ENCODE results near the gene ARHGAP18.

ARHGAP18 gene

DNA sequence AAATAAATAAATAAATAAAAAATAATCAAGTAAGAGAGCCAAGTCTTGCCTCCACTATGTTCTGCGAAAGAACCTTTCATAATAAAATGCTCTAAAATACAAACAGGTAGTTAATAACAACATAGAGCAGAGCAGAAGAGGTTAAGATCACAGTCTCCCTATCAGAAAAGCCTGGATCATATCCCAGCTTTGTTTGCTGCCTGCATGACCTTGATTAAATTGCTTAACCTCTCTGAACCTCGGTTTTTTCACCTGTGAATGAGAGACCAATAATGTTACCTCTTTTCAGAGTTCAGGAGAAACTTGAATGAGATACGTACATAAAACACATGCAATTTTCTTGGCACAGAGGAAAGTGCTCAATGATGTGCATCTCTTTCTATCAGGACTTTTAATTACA, 44.4 kb downstream of the ARHGAP18 start:
- no peak for DNase-seq

DNA sequence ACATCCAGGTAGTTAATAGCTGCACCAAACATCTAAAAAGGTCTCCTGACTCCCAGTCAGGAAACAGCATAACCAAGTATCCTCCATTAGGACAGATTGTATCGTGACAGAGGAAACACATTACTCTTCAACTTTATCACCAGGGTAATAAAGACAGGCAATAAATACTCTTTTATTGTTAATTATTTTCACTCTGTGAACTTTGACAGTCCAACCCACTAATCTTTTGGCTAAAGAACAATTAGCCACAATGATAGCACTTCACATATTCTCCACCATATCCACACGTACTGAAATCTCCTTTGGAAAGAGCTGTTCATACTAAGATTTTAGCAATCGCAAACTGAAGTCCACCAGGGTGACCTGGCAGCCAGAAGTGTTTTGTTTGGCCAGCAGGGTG, 46.4 kb downstream of the ARHGAP18 start:
- no peak for DNase-seq

DNA sequence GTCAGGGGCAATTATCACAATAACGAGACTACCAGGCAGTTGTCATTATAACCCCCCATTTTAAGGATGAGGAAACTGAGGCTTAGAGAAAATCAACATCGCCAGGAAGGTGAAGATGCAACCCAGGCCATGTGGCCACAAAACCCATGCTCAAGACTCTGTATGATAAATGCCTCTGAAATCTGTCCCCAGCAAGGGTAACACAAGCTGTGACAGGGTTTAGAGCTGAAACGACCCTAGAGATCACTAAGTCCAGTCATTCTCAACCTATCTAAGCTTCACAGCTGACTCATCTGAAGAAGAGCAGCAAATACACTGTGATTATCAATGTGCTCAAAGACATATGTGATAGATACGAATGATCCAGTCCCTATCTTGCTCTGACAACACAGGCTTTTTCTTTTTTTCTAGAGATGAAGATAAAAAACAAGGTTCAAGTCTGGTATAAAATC, 47.0 kb downstream of the ARHGAP18 start:
- no peak for DNase-seq

GRCh38 chr6:129662406-129662766, 47.6 kb downstream of the ARHGAP18 start:
- no peak for DNase-seq

GRCh38 chr6:129661536-129662405, 48.2 kb downstream of the ARHGAP18 start:
- DNase-seq: no peak

- no peak for DNase-seq
Measured at GRCh38 chr6:129660346-129660676, 49.7 kb downstream of the ARHGAP18 start.

DNA sequence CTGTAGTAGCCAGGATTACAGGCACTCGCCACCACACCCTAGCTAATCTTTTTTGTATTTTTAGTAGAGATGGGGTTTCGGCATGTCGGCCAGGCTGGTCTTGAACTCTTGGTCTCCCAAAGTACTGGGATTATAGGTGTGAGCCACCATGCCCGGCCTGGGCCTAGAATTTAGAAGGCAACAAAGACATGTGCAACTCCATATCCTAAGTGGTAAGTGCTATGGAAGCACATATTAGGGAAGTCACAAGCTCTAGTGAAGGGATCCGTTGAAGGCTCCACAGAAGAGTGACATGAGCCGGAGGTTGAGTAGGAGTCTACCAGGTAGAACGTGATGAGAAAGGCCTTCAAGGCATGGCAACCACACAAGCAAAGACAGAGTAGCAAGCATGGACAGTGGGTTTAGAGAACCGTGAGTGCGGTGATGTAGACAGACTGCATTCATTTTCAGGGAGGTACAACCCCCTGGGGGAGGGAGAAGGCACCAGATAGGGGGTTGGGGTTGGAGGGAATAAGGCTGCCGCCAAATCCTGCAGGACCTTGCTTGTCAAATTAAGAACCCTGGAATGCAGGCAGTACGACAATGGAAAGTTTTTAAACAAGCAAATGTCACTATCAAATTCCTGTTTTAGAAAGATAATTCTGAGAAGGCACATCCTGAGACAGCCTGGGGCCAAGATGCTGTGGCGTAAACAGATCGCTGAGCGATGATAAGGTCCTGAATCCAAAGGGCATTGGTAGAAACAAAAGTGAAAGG, 50.2 kb downstream of the ARHGAP18 start:
- no peak for DNase-seq

DNA sequence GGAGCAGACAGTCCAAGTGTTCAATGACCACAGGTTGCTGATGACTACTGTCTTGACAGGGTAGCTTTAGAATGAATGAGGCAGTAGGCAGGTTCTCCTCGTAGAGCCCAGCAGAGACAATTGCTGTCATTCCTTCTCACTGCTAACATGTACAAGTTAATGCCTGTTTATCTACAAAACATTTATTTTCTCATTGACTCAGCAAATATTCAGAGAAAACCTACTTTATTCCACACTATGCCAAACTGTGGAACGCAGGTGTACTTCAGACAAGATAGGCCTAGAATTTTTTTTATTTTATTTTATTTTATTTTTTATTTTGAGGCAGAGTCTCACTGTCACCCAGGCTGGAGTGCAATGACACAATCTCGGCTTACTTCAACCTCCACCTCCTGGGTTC, 50.8 kb downstream of the ARHGAP18 start:
- DNase-seq: no peak

- no peak for DNase-seq
Measured at GRCh38 chr6:129657483-129657882, 52.5 kb downstream of the ARHGAP18 start.

DNA sequence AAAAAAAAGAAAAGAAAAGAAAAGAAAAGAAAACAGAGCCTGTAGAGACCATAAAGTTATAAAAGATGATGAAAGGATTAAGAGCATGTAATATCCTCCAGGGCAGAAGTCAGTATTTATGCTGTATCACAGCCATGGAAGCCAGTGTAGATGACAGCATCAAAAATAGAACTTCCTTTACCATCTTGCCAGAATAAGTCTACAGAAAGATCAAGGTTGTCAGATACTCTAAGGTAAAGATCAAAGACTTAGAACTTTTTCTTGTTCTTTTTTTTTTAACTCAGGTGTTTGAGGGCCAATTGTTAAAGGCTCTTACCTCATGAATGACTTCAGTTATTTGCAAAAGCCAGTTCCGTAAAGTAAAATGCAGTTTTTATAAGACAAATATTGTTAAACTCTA, 54.6 kb downstream of the ARHGAP18 start:
- no peak for DNase-seq

DNA sequence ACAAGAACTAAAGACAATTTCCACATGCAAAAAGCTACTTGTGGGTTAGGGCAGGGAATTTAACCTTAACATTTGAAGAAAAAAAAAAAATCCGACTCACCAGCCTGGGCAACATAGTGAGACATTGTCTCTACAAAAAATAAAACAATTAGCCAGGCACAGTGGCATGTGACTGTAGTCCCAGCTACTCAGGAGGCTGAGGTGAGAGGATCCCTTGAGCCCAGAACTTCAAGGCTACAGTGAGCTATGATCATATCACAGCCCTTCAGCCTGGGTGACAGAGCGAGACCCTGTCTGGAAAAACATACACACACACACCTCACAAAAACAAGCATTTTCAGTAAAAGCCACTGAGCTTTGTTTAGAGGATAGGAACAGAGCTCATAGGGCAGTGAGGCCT, 56.2 kb downstream of the ARHGAP18 start:
- DNase-seq: no peak

DNA sequence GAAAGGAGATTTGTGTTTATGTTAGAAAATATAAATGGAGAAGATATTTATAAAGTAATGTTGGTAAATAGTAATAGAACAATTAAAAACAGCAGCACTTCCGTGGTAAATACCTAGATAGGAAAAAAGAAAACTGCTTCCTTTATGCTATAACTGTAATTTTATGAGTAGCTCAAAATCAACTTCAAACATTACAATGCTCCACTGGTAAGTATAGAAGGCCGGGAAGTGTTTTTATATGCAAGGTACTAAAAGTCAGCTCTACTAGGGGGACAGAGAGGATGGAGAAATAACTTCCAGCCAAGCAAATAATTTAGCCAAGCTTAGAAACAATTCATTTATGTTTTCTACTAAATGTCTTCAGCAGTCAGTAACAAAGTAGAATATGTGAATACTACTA, 56.7 kb downstream of the ARHGAP18 start:
- no peak for DNase-seq

- DNase-seq: no peak
Measured at GRCh38 chr6:129651291-129651691, 58.7 kb downstream of the ARHGAP18 start.

DNA sequence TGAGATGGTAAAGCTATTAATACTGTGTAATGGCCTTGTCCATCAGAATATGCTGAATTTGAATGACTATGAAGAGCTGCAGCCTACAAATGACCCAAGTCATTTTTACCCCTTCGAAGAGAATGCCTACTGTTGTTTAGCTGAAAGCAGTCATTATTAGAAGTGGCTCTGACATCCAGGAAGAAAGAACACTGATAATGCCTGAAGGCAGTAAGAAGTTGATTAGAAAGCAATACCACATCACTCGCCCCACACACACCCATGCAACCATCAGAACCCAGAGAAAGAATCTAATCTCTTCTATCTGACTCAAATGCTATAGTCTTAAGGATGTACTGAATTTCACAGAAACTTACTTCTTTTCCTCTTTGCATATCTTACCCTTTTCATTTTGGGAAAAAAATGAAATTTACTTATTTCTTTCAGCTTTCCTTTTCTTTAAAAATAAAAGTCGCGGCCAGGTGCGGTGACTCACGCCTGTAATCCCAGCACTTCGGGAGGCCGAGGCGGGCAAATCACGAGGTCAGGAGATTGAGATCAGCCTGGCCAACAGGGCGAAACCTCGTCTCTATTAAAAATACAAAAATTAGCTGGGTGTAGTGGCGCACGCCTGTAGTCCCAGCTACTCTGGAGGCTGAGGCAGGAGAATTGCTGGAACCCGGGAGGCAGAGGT, 61.0 kb downstream of the ARHGAP18 start:
- DNase-seq: no peak

- DNase-seq: no peak
Measured at GRCh38 chr6:129647044-129647443, 62.9 kb downstream of the ARHGAP18 start.

DNA sequence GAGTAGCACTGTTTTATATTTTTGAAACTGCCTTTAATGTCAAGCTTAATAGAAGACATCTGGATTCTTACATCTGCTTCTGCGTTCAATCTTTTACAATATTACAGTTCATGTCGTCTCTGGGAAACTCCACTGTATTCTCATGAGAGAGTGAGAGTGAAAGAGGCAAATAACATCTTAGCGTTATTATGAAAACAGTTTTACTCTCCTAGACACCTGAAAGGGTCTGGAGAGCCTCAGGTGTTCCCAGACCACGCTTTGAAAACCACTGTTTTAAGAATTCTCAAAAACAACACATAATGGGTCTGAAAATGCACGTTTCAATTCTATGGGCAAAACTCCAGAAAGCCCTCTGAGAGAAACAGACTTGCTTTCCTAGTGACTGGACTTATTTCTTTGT, 63.3 kb downstream of the ARHGAP18 start:
- no peak for DNase-seq

DNA sequence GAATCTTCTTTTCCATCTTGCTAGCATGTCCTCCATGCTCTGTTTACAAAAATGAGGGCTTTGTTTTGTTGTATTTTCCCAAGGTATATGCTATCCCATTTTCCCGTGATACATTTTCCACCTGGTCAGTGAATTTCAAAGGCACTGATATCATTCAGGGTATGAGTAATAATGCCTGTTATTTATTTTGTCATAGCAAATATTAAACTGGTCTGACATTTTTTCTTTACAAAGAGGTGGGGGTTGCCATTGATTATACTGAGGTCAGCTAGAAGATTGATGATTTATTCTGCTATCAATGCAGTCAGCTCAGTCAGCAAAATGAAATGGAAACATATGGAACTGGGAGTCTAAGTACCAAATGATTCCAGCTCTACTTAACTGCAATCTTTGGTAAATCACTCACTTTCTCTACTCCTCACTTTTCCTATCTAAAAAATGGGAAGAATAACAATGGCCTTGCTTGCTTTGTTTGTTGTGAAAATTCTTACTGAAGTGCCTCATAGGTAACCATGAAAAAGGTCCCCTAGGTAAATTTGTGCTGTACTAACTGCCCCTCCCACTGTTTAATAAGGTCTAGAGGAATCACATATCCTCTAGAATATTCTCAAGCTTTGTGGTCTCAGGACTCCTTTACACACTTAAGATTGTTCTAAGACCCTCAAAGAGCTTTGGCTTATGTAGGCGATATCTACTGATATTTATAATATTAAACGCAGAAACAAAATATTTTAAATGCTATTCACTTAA, 64.0 kb downstream of the ARHGAP18 start:
- no peak for DNase-seq

GRCh38 chr6:129645106-129645829, 64.7 kb downstream of the ARHGAP18 start:
- DNase-seq: no peak

DNA sequence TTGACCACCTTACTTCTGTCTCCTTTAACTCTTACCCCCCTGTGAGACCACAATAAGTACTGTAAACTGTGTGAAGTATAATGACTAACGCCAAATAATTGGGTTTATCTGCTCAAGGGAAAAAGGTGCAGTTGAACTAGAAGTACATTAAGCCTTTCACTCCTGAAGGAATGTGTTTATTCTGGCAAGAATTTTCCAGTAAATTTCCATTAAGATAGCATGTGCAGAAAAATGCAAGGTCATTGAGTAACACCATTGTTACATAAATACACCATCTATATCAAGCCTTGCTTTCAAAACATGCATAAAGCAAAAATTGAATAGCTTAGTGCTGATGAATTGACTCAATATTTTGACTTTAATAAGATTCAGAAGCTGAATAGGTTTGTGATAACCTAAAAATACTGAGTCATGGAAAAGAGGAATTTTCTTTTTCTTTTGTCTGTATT, 65.4 kb downstream of the ARHGAP18 start:
- DNase-seq: no peak

DNA sequence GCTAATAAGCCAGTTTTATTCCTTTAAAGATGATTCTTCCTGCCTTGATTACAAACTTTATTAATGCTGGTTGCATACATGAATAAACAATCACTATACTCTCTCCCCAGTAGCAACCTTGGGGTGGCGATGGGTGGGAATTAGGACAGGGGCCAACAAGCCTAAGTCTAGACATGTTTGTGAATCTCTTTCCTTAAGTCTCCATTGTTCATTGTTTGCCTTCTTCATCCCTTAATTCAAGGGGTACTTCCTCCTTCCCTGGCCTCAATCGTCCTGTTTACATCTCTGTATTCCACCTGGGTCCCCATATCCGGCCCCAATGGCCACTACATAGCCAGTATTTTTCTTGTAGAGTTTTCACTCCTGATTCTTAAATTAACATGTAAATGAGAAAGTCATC, 66.0 kb downstream of the ARHGAP18 start:
- DNase-seq: no peak

- DNase-seq: no peak
Measured at GRCh38 chr6:129643176-129643575, 66.8 kb downstream of the ARHGAP18 start.

DNA sequence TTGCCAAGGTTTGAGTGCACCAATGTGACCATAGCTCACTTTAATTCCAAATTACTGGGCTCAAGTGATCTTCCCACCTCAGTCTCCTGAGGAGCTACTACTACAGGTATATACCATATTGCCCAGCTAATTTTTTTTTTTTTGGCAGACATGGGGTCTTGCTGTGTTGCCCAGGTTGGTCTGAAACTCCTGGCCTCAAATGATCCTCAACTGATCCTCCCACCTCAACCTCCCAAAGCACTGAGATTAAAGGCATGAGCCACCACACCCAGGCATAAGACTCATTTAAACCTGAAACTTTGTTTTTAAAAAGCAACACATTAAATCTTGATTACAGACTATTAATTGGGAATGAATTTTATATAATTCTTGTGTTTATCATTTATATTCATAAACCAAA, 67.7 kb downstream of the ARHGAP18 start:
- DNase-seq: no peak
